Sigmoid colon (tissue), 7 donors: Measurements from ENCODE around the gene WIPF2. TPM values are rescaled to one million over a fixed set of nuclear protein-coding genes. Genes with fewer than 3 reads are reported as not detected.

Experiments
- DNase-seq: peaks from one replicate; pipeline ENCODE4 v3.0.0-alpha.2; 2019
- H3K27ac ChIP-seq, 4 donors: fragments of 200-600 bp; sonication (generic); one replicate each; pipeline ENCODE4 v1.5.1; 2016 to 2019; ENCODE audit warnings: mild to moderate bottlenecking in 1 of 4
- H3K27me3 ChIP-seq, 3 donors: fragments of 200-600 bp; sonication (generic); one replicate each; pipeline ENCODE4 v1.5.1; 2019; ENCODE audit warnings: mild to moderate bottlenecking in 1 of 3
- H3K36me3 ChIP-seq, 4 donors: fragments of 200-600 bp; sonication (generic); one replicate each; pipeline ENCODE4 v1.5.1; 2016 to 2019
- H3K4me1 ChIP-seq, 4 donors: fragments of 200-600 bp; sonication (generic); one replicate each; pipeline ENCODE4 v1.5.1; 2017 to 2019
- H3K4me3 ChIP-seq, 4 donors: fragments of 200-600 bp; sonication (generic); one replicate each; pipeline ENCODE4 v1.5.1; 2017 to 2019; ENCODE audit warnings: mild to moderate bottlenecking in 2 of 4, moderate library complexity in 1 of 4
- H3K9me3 ChIP-seq, 4 donors: fragments of 200-600 bp in 3 of 4; sonication (generic) in 3 of 4; one replicate each; pipeline versions ENCODE4 v1.5.1 to v1.6.1; 2013 to 2019
- EP300 ChIP-seq, 4 donors: sonication (generic); formaldehyde crosslinking; IDR thresholded peaks; one replicate each; pipeline ENCODE4 v1.6.1; 2017; ENCODE audit warnings: antibody characterized with exemption in 4 of 4
- POLR2A ChIP-seq, 2 donors: fragments of 450-650 bp; IDR thresholded peaks; one replicate each; pipeline ENCODE4 v1.6.1; 2016; ENCODE audit warnings: antibody characterized with exemption in 2 of 2, mild to moderate bottlenecking in 2 of 2, moderate library complexity in 2 of 2
- POLR2AphosphoS5 ChIP-seq, 4 donors: sonication (generic); formaldehyde crosslinking; IDR thresholded peaks; one replicate each; pipeline ENCODE4 v1.6.1; 2017; ENCODE audit warnings: antibody characterized with exemption in 4 of 4
- WGBS, 2 donors: extraction: QIAGEN DNeasy Blood & Tissue Kit; methylation state at CpG; one replicate each; pipeline ENCODE4 v1.1.7; 2013; 5-methylcytosine and 5-hydroxymethylcytosine counted together
- intact Hi-C: fragments of 100-400 bp; cut with DNase I; formaldehyde crosslinking; loops from one replicate; pipeline ENCODE4 v1.15.1; 2023
- polyA plus RNA-seq, 3 donors: library from polyadenylated mRNA; stranded (reverse); fragments of 200-250 nt; gene quantifications; one replicate each; pipeline ENCODE4 v1.2.3, GENCODE V29; 2013
- total RNA-seq, 4 donors: library from RNA; depleted of rRNA; stranded (reverse); fragments of >200 nt; gene quantifications; one replicate each; pipeline ENCODE4 v1.1.0, GENCODE V29; 2016
- TF ChIP-seq, protein P1 (sequence below), 4 experiments: fragments of 450-650 bp in 3 of 4; fragments of 200-600 bp in 1 of 4; IDR thresholded peaks; one replicate each; pipeline ENCODE4 v1.5.1; 2016 to 2019; ENCODE audit warnings: antibody characterized with exemption in 4 of 4, mild to moderate bottlenecking in 3 of 4, moderate library complexity in 2 of 4
- donor health status: healthy with polysubstance abuse.
- donor health status: Bipolar disorder and iron deficiency.
- donor health status: healthy.

Gene WIPF2
- total and polyA plus RNA-seq, 7 donors: 6.7 to 20.3 (median 10.2) TPM

DNA sequence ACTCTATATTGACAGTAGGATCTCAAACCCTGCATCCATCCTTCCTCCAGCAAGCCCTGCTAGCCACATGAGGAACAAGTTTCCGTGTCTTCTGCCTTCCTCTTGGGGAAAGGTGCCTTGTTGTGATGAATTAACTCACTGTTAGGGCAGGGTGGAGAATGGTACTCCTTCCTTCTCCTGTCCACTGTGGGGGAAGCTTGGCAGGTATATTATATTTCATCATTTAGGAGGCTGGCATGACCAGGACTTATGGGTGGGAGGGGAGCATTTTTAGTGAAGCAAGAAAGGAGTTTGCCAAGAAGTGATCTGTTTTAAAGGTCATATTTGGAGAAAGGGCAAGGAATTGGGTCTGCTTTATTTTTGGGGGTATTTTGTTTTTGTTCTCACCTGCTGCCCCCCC lies 59.3 kb downstream of the WIPF2 start:
- H3K4me1 ChIP-seq: peaks cover 0 to 1% (median 0%) of the 10 kb centered on the region in 4 donors
- no peak for DNase-seq
- H3K36me3 ChIP-seq: peaks cover 37 to 88% (median 57%) of the 10 kb centered on the region in 4 donors
- 89 to 92% methylated on average over 1 of the region's 1 CpG for WGBS, 2 donors
- H3K27me3 ChIP-seq: no peaks in the 10 kb centered on the region
- no peaks in the 10 kb centered on the region for H3K9me3 ChIP-seq
- intact Hi-C loops: no loop called here
- no peak overlapping the region for H3K4me3 ChIP-seq
- TF ChIP-seq, protein P1, sequence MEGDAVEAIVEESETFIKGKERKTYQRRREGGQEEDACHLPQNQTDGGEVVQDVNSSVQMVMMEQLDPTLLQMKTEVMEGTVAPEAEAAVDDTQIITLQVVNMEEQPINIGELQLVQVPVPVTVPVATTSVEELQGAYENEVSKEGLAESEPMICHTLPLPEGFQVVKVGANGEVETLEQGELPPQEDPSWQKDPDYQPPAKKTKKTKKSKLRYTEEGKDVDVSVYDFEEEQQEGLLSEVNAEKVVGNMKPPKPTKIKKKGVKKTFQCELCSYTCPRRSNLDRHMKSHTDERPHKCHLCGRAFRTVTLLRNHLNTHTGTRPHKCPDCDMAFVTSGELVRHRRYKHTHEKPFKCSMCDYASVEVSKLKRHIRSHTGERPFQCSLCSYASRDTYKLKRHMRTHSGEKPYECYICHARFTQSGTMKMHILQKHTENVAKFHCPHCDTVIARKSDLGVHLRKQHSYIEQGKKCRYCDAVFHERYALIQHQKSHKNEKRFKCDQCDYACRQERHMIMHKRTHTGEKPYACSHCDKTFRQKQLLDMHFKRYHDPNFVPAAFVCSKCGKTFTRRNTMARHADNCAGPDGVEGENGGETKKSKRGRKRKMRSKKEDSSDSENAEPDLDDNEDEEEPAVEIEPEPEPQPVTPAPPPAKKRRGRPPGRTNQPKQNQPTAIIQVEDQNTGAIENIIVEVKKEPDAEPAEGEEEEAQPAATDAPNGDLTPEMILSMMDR (IDR thresholded peaks at IDR 0.05): no peak
- TF ChIP-seq EP300 (IDR thresholded peaks at IDR 0.05) (no peak), POLR2A (IDR thresholded peaks at IDR 0.05) (no peak)
- H3K27ac ChIP-seq: no peak overlapping the region

DNA sequence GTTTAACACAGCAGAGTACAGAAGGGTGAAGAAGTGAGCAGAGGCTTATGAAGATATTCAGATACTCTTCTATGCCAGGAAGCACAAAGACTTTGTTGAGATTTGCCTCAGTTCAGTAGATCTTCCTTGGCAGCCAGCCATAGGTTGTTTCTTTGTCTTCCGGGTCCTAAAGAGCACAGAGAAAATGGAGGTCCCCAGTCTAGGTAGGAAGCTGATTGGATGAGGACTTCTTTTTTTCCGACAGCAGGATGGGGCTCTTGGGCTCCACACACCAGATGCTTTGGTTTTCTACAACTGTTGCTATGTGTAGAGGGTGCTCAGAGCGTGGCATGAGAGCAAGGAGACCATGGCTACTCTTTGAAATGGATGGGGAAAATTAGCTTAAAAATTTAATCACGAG lies 60.3 kb downstream of the WIPF2 start:
- no peak overlapping the region for H3K27ac ChIP-seq
- H3K4me1 ChIP-seq: peaks cover 0 to 10% (median 2%) of the 10 kb centered on the region in 4 donors
- DNase-seq: no peak
- H3K4me3 ChIP-seq: no peak overlapping the region
- intact Hi-C loops: no loop called here
- 91 to 96% methylated on average over 4 of the region's 4 CpGs for WGBS, 2 donors
- peaks cover 34 to 78% (median 49%) of the 10 kb centered on the region in 4 donors for H3K36me3 ChIP-seq
- H3K9me3 ChIP-seq: no peaks in the 10 kb centered on the region
- H3K27me3 ChIP-seq: no peaks in the 10 kb centered on the region
- TF ChIP-seq, protein P1 (IDR thresholded peaks at IDR 0.05): no peak
- TF ChIP-seq EP300 (IDR thresholded peaks at IDR 0.05) (no peak), POLR2A (IDR thresholded peaks at IDR 0.05) (no peak), POLR2AphosphoS5 (IDR thresholded peaks at IDR 0.05) (no peak)

DNA sequence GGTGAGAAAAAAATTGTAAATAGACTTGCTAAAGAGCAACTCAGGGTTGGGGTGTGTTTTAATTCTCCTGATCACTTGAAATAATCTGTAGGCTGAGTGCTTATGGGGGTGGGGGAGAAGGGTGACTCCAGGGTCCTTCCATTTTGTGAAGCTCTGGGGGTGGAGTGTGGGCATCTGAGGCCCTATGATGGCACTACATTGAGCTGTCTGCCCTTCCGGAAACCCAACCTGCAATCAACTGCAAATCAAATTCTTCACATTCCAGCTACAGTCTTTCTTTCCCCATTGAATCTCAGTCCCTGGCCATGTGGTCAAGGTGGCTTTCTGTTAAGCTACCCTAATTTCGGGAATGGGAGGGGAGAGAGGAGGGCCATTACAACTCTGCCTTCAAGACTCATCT lies 62.6 kb downstream of the WIPF2 start:
- TF ChIP-seq, protein P1 (IDR thresholded peaks at IDR 0.05): no peak
- TF ChIP-seq EP300 (IDR thresholded peaks at IDR 0.05) (no peak), POLR2AphosphoS5 (IDR thresholded peaks at IDR 0.05) (no peak), POLR2A (IDR thresholded peaks at IDR 0.05) (no peak)
- Histone ChIP-seq H3K9me3 (no peaks in the 10 kb centered on the region), H3K27ac (no peak overlapping the region), H3K4me3 (no peak overlapping the region), H3K4me1 (peaks cover 0 to 15% (median 6%) of the 10 kb centered on the region in 4 donors), H3K27me3 (no peaks in the 10 kb centered on the region), H3K36me3 (peaks cover 32 to 56% (median 38%) of the 10 kb centered on the region in 4 donors)
- intact Hi-C loops: no loop called here
- WGBS, 2 donors: 85 to 92% methylated on average over 2 of the region's 2 CpGs
- no peak for DNase-seq

DNA sequence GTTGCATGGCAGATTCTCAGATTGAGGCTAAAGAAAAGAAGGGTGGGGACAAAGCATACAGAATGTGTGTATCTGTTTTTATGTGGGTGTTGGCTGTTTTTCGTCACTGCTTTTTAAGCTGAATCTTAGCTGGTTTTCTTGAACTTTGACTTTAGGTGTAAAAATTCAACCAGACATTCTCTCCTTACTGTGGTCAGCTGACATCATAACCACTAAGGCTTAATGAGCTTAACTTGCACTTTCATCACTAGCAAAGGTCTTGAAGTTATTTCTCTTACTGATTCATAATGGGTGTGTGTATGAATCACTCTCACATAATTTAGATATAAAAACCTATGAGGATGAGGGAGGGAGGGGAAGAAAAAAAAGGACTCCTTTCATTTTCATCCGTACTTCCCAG lies 64.6 kb downstream of the WIPF2 start:
- Histone ChIP-seq H3K9me3 (no peaks in the 10 kb centered on the region), H3K27me3 (no peaks in the 10 kb centered on the region), H3K36me3 (peaks cover 20 to 36% (median 21%) of the 10 kb centered on the region in 4 donors), H3K4me1 (peaks cover 0 to 23% (median 14%) of the 10 kb centered on the region in 4 donors), H3K4me3 (no peak overlapping the region), H3K27ac (peak overlapping the region; percentile 3 to 68 (median 35))
- no peak for DNase-seq
- TF ChIP-seq, protein P1 (IDR thresholded peaks at IDR 0.05): no peak
- no peak for TF ChIP-seq POLR2A (IDR thresholded peaks at IDR 0.05)
- no peak for TF ChIP-seq EP300 (IDR thresholded peaks at IDR 0.05)
- WGBS, 2 donors: 6 to 62% methylated on average over 2 of the region's 2 CpGs
- intact Hi-C loops: no loop called here

DNA sequence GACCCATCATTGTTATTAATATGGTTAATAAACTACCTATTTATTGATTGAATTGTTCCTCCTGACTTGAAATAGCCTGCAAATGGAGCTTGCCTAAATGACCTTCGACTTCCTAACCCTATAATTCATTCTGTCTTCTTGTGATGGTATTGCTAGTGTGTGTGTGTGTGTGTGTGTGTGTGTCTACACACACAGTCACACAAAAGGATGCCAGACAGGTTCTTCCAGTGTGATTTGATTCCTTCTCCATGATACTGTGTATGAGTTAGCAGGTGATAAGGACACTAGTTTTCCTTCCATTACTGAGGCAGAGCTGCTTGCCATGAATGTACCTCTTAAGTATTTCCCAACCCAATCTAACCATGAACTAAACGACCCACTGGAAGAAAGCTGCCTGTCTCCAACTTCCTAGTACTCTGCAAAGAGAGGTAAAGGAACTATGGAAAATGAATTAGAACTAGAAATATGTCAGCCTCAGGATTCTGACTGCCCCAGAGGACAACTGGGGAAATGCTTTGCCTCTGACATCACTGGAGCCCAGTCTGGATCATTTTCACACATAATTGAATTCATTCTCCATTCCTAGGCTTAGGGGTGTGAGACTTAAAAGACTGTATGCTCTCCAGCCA lies 65.1 kb downstream of the WIPF2 start:
- no peak overlapping the region for H3K4me3 ChIP-seq
- H3K4me1 ChIP-seq: peaks cover 0 to 23% (median 14%) of the 10 kb centered on the region in 4 donors
- peak overlapping the region; percentile 16 to 68 (median 44) for H3K27ac ChIP-seq
- WGBS, 2 donors: 9 to 54% methylated on average over 2 of the region's 2 CpGs
- H3K9me3 ChIP-seq: no peaks in the 10 kb centered on the region
- H3K27me3 ChIP-seq: no peaks in the 10 kb centered on the region
- H3K36me3 ChIP-seq: peaks cover 14 to 31% (median 15%) of the 10 kb centered on the region in 4 donors
- intact Hi-C loops: no loop called here
- DNase-seq: no peak
- TF ChIP-seq, protein P1 (IDR thresholded peaks at IDR 0.05): peak in 1 of 4 experiments; percentile 15
- TF ChIP-seq POLR2A (IDR thresholded peaks at IDR 0.05) (no peak), POLR2AphosphoS5 (IDR thresholded peaks at IDR 0.05) (no peak), EP300 (IDR thresholded peaks at IDR 0.05) (no peak)
